Measurements from ENCODE around the gene MAMDC4.

DNA sequence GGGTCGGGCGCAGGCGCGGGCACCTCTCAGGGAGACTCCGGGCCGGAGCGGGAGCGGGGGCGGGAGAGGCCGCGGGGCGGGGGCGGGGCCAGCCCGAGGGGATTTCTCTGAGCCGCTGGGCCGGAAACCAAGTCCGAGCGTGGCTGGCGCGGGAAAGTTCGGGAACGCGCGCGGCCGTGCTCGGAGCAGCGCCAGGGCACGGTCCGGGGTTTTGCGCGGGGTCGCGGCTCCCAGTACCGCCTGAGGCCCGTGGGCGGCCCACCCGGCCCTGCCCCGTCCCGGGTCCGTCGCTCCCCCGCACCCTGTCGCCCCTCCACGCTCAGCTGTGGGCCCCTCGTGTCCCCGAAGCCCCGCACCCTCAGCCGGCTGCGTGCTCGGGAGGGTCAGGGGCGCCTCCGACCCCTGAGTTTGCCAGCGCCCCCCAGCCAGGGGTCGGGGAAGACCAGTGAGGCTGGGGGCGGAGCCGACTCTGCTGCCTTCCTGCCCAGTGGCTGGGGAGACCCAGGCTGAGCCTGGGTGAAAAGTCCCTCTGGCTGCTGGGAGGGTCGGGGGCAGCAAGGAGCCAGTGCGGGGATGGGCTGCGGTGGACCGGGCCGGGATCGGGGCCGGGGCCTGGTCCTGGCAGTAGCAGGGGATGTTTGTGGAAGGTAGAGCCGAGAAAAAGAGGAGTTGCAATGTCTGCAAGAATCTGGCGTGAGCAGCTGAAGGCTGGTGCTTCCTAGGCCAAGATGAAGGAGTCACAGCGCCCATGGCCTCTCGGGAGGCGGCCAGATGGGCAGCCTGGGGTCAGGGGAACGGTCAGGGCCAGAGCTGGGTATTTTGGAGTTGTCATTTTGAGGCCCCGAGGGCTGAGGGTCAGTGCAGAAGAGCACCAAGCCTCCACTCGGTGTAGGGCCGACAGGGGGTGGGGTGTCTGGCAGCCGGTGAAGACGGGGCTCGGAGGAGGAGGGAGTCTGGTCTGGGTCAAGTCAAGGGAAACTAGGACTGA lies 34.8 kb downstream of the MAMDC4 start:
- no peak for TF ChIP-seq ARNT (IDR thresholded peaks at IDR 0.05)
- no peak for TF ChIP-seq FOXM1 (IDR thresholded peaks at IDR 0.05; ENCODE audit: borderline replicate concordance)
- no peak for TF ChIP-seq SP1 (IDR thresholded peaks at IDR 0.05)
- TF ChIP-seq TARDBP (IDR thresholded peaks at IDR 0.05), result no peak
- no peak for TF ChIP-seq BHLHE40 (IDR thresholded peaks at IDR 0.05; ENCODE audit: borderline replicate concordance)
